Loucy (cell line): ENCODE results near the gene GCAT.

Experiments
- EZH2phosphoT487 ChIP-seq: fragments of 200-600 bp; IDR thresholded peaks from 2 replicates; pipeline ENCODE4 v1.6.1; 2018; ENCODE audit warnings: antibody characterized with exemption, mild to moderate bottlenecking, moderate library complexity, borderline replicate concordance
- TF ChIP-seq, protein P1 (sequence below): fragments of 200-600 bp; sonication (generic); conservative IDR thresholded peaks from 2 replicates; pipeline ENCODE4 v1.5.1; 2014; ENCODE audit warnings: mild to moderate bottlenecking, antibody characterized with exemption, low read length

DNA sequence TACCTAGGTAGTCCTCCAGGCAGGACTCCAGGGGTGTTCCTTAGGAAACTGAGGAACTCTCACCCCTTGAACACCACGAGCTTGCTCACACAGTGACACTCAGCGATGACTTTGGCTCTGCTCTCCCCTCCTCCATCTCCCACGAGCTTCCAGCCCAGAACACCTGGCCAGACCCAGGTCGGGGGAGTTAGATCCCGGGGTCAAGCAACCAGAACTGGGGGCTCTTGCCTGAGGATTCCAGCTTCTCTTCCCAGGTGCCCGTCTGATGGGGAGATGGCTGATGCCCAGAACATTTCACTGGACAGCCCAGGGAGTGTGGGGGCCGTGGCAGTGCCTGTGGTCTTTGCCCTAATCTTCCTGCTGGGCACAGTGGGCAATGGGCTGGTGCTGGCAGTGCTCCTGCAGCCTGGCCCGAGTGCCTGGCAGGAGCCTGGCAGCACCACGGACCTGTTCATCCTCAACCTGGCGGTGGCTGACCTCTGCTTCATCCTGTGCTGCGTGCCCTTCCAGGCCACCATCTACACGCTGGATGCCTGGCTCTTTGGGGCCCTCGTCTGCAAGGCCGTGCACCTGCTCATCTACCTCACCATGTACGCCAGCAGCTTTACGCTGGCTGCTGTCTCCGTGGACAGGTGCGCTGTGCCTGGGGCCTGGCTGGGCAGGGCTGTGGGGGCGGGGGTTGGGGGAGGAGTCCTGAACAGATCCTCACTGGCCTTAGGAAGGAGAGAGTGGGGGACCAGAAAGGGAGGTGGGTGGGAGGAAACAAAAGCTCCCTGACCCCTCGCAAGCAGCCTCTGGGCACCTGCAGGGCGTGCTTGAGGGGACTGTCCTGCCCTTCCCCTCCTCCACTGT, 15.6 kb downstream of the GCAT start, which contains the start of gene GALR3:
- TF ChIP-seq, protein P1, sequence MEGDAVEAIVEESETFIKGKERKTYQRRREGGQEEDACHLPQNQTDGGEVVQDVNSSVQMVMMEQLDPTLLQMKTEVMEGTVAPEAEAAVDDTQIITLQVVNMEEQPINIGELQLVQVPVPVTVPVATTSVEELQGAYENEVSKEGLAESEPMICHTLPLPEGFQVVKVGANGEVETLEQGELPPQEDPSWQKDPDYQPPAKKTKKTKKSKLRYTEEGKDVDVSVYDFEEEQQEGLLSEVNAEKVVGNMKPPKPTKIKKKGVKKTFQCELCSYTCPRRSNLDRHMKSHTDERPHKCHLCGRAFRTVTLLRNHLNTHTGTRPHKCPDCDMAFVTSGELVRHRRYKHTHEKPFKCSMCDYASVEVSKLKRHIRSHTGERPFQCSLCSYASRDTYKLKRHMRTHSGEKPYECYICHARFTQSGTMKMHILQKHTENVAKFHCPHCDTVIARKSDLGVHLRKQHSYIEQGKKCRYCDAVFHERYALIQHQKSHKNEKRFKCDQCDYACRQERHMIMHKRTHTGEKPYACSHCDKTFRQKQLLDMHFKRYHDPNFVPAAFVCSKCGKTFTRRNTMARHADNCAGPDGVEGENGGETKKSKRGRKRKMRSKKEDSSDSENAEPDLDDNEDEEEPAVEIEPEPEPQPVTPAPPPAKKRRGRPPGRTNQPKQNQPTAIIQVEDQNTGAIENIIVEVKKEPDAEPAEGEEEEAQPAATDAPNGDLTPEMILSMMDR: no peak
- no peak for TF ChIP-seq EZH2phosphoT487
